ENCODE results near the gene LRMDA. TPM values are rescaled to one million over a fixed set of nuclear protein-coding genes. Genes with fewer than 3 reads are reported as not detected.

LRMDA gene
- total RNA-seq, 1 donor from 2014 or later, result 2.1 TPM

DNA sequence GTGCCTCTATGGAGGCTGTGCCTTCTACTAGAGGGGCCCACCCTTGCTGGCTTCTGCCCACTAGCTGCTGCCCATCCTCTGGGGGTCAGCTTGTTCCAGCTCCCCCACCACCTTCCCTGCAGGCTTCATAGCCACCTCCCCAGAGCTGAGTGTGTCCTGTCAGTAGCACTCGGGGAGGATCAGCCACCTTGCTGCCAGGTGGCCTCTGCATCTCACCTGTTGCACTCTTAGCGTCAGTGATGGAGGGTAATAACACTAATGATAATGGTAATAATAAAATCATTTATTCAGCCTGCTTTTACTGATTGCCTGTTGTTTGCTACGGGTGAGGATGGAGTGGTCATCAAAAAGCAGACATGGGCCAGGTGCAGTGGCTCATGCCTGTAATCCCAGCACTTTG is 377.6 kb downstream of the LRMDA start:
- Mint-ChIP-seq H3K27me3 (ENCODE audit: unreplicated experiment) (no peaks in the 10 kb centered on the region), H3K36me3 (ENCODE audit: unreplicated experiment) (no peaks in the 10 kb centered on the region), H3K4me1 (ENCODE audit: low read depth, unreplicated experiment) (peaks cover 22% of the 10 kb centered on the region), H3K4me3 (ENCODE audit: unreplicated experiment) (no peak overlapping the region), H3K27ac (ENCODE audit: unreplicated experiment) (no peak overlapping the region), H3K9me3 (ENCODE audit: unreplicated experiment) (peaks cover 8% of the 10 kb centered on the region)
- TF ChIP-seq CTCF (IDR thresholded peaks at IDR 0.05; ENCODE audit: partially characterized antibody, unreplicated experiment), result no peak
- no peak for DNase-seq

- Mint-ChIP-seq H3K27ac (ENCODE audit: unreplicated experiment) (no peak overlapping the region), H3K36me3 (ENCODE audit: unreplicated experiment) (no peaks in the 10 kb centered on the region), H3K9me3 (ENCODE audit: unreplicated experiment) (peaks cover 2% of the 10 kb centered on the region), H3K27me3 (ENCODE audit: unreplicated experiment) (no peaks in the 10 kb centered on the region), H3K4me1 (ENCODE audit: low read depth, unreplicated experiment) (no peaks in the 10 kb centered on the region), H3K4me3 (ENCODE audit: unreplicated experiment) (no peak overlapping the region)
- DNase-seq, result no peak
- no peak for TF ChIP-seq CTCF (IDR thresholded peaks at IDR 0.05; ENCODE audit: partially characterized antibody, unreplicated experiment)
These were observed 382.6 kb downstream of the LRMDA start for GRCh38 chr10:75814014-75814413.

- no peak overlapping the region for H3K4me3 Mint-ChIP-seq (ENCODE audit: unreplicated experiment)
- no peak overlapping the region for H3K27ac Mint-ChIP-seq (ENCODE audit: unreplicated experiment)
- no peak for DNase-seq
- H3K36me3 Mint-ChIP-seq (ENCODE audit: unreplicated experiment), result no peaks in the 10 kb centered on the region
- H3K9me3 Mint-ChIP-seq (ENCODE audit: unreplicated experiment), result peaks cover 2% of the 10 kb centered on the region
- no peaks in the 10 kb centered on the region for H3K4me1 Mint-ChIP-seq (ENCODE audit: low read depth, unreplicated experiment)
- no peak for TF ChIP-seq CTCF (IDR thresholded peaks at IDR 0.05; ENCODE audit: partially characterized antibody, unreplicated experiment)
- no peaks in the 10 kb centered on the region for H3K27me3 Mint-ChIP-seq (ENCODE audit: unreplicated experiment)
These were observed 383.6 kb downstream of the LRMDA start for GRCh38 chr10:75815066-75815465.

DNA sequence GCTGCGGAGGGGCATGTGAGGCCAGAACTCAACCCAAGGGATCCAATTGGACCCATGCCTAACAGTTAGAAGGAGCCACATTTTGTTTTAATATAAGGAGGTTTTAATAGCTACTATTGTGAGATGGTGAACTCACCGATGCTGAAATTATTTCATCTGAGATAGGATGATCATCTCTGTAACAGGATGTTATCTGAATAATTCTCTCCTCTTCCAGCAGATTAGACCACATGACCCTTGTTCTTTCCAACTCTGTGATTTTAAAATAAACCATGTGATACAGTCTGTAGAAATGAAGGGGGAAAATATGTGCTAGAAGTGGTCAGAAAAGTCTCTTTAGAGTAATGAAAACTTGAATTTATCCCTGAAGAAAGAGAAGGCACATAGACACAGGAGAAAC is 385.8 kb downstream of the LRMDA start:
- DNase-seq, result no peak
- H3K9me3 Mint-ChIP-seq (ENCODE audit: unreplicated experiment), result no peaks in the 10 kb centered on the region
- no peak for TF ChIP-seq CTCF (IDR thresholded peaks at IDR 0.05; ENCODE audit: partially characterized antibody, unreplicated experiment)
- H3K27ac Mint-ChIP-seq (ENCODE audit: unreplicated experiment), result no peak overlapping the region
- H3K36me3 Mint-ChIP-seq (ENCODE audit: unreplicated experiment), result no peaks in the 10 kb centered on the region
- no peaks in the 10 kb centered on the region for H3K27me3 Mint-ChIP-seq (ENCODE audit: unreplicated experiment)
- H3K4me1 Mint-ChIP-seq (ENCODE audit: low read depth, unreplicated experiment), result peaks cover 3% of the 10 kb centered on the region
- no peak overlapping the region for H3K4me3 Mint-ChIP-seq (ENCODE audit: unreplicated experiment)

DNA sequence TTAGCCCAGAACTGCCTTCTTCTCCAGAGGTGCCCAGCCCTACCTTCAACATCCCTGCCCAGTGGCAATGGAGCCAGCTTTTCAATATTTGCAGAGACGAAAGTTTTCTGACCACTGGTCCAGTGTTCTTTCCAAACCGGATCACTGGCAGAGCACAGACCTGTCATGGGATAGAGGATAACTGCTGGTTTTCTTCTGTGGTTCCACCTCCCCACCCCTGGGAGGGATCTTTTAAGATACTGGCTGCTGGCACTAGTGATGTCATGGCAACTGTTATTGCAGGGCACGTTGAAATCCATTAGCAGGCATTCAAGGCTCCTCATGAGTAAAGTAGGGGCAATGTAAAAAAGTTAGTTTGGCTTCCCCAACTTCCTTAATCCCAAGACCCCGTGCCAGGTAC is 387.1 kb downstream of the LRMDA start:
- no peak for DNase-seq
- TF ChIP-seq CTCF (IDR thresholded peaks at IDR 0.05; ENCODE audit: partially characterized antibody, unreplicated experiment), result no peak
- no peaks in the 10 kb centered on the region for H3K36me3 Mint-ChIP-seq (ENCODE audit: unreplicated experiment)
- peaks cover 3% of the 10 kb centered on the region for H3K4me1 Mint-ChIP-seq (ENCODE audit: low read depth, unreplicated experiment)
- H3K4me3 Mint-ChIP-seq (ENCODE audit: unreplicated experiment), result no peak overlapping the region
- peaks cover 2% of the 10 kb centered on the region for H3K9me3 Mint-ChIP-seq (ENCODE audit: unreplicated experiment)
- H3K27me3 Mint-ChIP-seq (ENCODE audit: unreplicated experiment), result peaks cover 2% of the 10 kb centered on the region
- no peak overlapping the region for H3K27ac Mint-ChIP-seq (ENCODE audit: unreplicated experiment)
